Type B pancreatic cell (in vitro differentiated cells): ENCODE measurements around the gene TIGD2. TPM values are rescaled to one million over a fixed set of nuclear protein-coding genes. Genes with fewer than 3 reads are reported as not detected.

Source experiments
- DNase-seq: peaks from one replicate; pipeline ENCODE4 v3.0.0; 2021; ENCODE audit warnings: mixed read lengths; ENCODE audit not compliant: unreplicated experiment; ENCODE audit errors: extremely low spot score
- H3K27ac Mint-ChIP-seq: 2 replicates; pipeline ENCODE4 v1.8.0; 2021; ENCODE audit warnings: mild to moderate bottlenecking, mixed read lengths
- H3K27me3 Mint-ChIP-seq: 2 replicates; pipeline ENCODE4 v1.8.0; 2021; ENCODE audit warnings: mixed read lengths
- H3K36me3 Mint-ChIP-seq: 2 replicates; pipeline ENCODE4 v1.8.0; 2021; ENCODE audit warnings: mixed read lengths
- H3K4me1 Mint-ChIP-seq: one replicate; pipeline ENCODE4 v1.8.0; 2021; ENCODE audit warnings: mixed read lengths; ENCODE audit not compliant: unreplicated experiment
- H3K4me3 Mint-ChIP-seq: 2 replicates; pipeline ENCODE4 v1.8.0; 2021; ENCODE audit warnings: mild to moderate bottlenecking, mixed read lengths
- H3K9me3 Mint-ChIP-seq: 2 replicates; pipeline ENCODE4 v1.8.0; 2021; ENCODE audit warnings: mixed read lengths
- CTCF ChIP-seq: fragments of 200-600 bp; sonication (generic); conservative IDR thresholded peaks from 2 replicates; pipeline ENCODE4 v1.5.0; 2021; ENCODE audit warnings: antibody characterized with exemption, mild to moderate bottlenecking
- total RNA-seq: library from RNA; stranded (reverse); gene quantifications from 2 replicates; pipeline ENCODE4 v1.2.1, GENCODE V29; 2021; ENCODE audit warnings: low replicate concordance

Gene TIGD2
- total RNA-seq, 1 donor from 2014 or later = 13.2 TPM

DNA sequence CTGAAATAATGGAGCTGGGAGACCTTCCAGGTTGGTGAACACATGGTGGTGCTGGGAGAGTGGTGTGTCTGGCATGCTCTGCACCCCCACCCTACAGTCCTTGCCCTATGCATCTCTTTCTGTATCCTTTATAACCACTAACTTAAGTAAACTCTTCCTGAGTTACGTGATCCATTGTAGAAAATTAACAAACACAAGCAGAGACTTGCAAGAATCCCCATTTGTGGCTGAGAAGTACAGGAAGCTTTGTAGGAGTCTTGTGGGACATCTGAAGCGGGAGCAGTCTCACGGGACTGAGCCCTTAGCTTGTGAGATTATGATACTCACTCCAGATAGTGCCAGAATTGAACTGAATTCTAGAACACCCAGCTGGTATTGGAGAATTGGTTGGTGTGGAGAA lies 40.0 kb upstream of the TIGD2 start:
- Mint-ChIP-seq H3K27me3 (no peaks in the 10 kb centered on the region), H3K9me3 (peaks cover under 1% of the 10 kb centered on the region), H3K27ac (no peak overlapping the region), H3K4me3 (no peak overlapping the region), H3K36me3 (no peaks in the 10 kb centered on the region), H3K4me1 (no peaks in the 10 kb centered on the region)
- no peak for TF ChIP-seq CTCF
- no peak for DNase-seq

DNA sequence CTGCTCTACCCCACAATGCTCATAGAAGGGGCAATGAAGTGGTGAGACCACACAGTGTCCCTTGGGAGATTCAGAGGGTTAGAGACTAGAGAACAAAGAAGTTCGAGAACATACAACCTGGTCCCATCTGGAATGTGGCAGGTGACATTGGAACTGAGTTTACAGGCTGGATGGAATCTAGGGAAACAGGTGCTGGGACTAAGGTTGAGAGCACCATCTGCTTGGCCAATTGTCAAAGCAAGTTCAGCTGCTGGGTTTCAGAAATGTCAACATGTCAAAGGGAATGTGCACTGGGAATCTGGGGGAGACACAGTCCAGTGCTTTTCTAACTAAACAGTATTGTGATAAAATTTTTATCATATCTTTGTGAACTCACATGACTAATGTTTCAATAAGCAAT lies 38.4 kb upstream of the TIGD2 start:
- Mint-ChIP-seq H3K4me1 (no peaks in the 10 kb centered on the region), H3K36me3 (no peaks in the 10 kb centered on the region), H3K9me3 (peaks cover 11% of the 10 kb centered on the region), H3K27me3 (no peaks in the 10 kb centered on the region), H3K4me3 (no peak overlapping the region), H3K27ac (no peak overlapping the region)
- no peak for TF ChIP-seq CTCF
- no peak for DNase-seq

GRCh38 chr4:89077761-89078160 lies 33.6 kb upstream of the TIGD2 start:
- peaks cover 11% of the 10 kb centered on the region for H3K9me3 Mint-ChIP-seq

GRCh38 chr4:89078300-89078699 lies 33.0 kb upstream of the TIGD2 start:
- no peak for TF ChIP-seq CTCF
- Mint-ChIP-seq H3K36me3 (no peaks in the 10 kb centered on the region), H3K27me3 (no peaks in the 10 kb centered on the region), H3K9me3 (peaks cover 11% of the 10 kb centered on the region), H3K4me1 (no peaks in the 10 kb centered on the region), H3K4me3 (no peak overlapping the region), H3K27ac (no peak overlapping the region)
- DNase-seq = no peak

More at GRCh38 chr4:89077761-89078160, 33.6 kb upstream of the TIGD2 start:
- H3K4me1 Mint-ChIP-seq = no peaks in the 10 kb centered on the region
- DNase-seq = no peak
- H3K27me3 Mint-ChIP-seq = no peaks in the 10 kb centered on the region
- H3K36me3 Mint-ChIP-seq = no peaks in the 10 kb centered on the region
- H3K4me3 Mint-ChIP-seq = no peak overlapping the region
- TF ChIP-seq CTCF = no peak
- H3K27ac Mint-ChIP-seq = no peak overlapping the region

GRCh38 chr4:89099034-89099433 lies 12.3 kb upstream of the TIGD2 start:
- no peak for TF ChIP-seq CTCF
- Mint-ChIP-seq H3K36me3 (no peaks in the 10 kb centered on the region), H3K9me3 (no peaks in the 10 kb centered on the region), H3K27me3 (no peaks in the 10 kb centered on the region), H3K4me3 (no peak overlapping the region), H3K27ac (no peak overlapping the region), H3K4me1 (no peaks in the 10 kb centered on the region)
- DNase-seq = no peak

DNA sequence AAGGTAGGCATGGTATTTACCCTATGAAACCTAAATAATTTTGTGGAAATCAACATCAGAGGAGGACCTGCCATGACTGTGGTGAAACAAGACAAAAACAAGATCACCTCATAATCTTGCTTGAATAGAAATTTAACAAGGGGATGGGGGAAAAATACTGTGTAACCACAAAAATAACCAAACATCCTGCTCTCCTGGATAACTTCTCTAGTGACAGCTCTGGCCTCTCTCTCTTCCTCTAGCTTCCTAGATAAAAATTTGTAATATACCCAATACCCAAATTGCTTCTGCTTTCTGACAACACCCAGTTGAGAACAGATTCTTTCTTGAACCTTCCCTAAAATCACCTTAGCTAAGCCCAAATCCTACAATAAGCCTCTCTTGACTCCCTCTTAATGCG lies 11.9 kb upstream of the TIGD2 start:
- Mint-ChIP-seq H3K27me3 (peaks cover under 1% of the 10 kb centered on the region), H3K4me3 (no peak overlapping the region), H3K4me1 (no peaks in the 10 kb centered on the region), H3K36me3 (no peaks in the 10 kb centered on the region), H3K9me3 (no peaks in the 10 kb centered on the region), H3K27ac (no peak overlapping the region)
- DNase-seq = no peak
- TF ChIP-seq CTCF = no peak
